Prostate gland (tissue), 2 donors: ENCODE results near the gene TNFRSF13B.
"Not testable (repeated sequence)": the region's sequence is repeated elsewhere in the genome, so short reads cannot be mapped to it uniquely, and the experiment has no call there.

ENCODE experiments used
- POLR2A ChIP-seq: fragments of 450-650 bp; IDR thresholded peaks from one replicate; pipeline ENCODE4 v1.6.1; 2016; ENCODE audit warnings: antibody characterized with exemption, mild to moderate bottlenecking
- POLR2AphosphoS5 ChIP-seq: sonication (generic); formaldehyde crosslinking; IDR thresholded peaks from one replicate; pipeline ENCODE4 v1.6.1; 2017; ENCODE audit warnings: antibody characterized with exemption
- TF ChIP-seq, protein P1 (sequence below), 4 experiments: fragments of 200-600 bp in 2 of 4; fragments of 450-650 bp in 2 of 4; sonication (generic) in 2 of 4; IDR thresholded peaks; 1 replicate in 3 of 4; 2 replicates in 1 of 4; pipeline ENCODE4 v1.5.1; 2016 to 2019; ENCODE audit warnings: antibody characterized with exemption in 4 of 4, mild to moderate bottlenecking in 2 of 4, moderate library complexity in 2 of 4

DNA sequence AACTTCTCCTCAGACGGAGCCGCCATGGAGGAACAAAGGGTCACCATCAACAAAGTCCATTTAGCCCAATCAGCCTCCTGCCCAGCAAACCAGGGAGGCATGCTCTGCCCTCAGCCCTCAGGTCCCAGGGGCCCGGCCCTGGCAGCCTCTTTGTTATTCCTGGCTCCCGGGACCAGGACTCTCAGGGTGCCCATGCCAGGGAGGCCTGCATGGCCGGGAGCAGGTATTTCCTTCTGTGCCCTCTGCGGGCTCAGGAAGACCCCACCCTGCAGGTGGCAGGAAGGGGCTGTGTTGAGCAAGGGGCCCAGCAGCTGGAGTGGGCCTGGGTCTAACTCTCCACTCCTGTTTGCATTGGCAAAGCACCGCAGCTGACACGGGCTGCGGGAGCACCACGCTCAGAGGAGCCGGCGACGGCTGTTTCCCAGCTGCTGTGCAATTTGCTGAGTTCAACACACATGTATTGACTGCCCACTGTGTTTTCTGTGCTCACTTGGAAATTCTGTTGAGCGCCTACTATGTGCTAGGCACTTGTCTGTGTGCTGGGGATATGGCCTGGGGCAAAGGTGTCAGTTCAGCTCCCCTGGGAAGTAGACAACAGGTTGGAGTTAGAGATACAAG is 33.2 kb upstream of the TNFRSF13B start:
- TF ChIP-seq, protein P1, sequence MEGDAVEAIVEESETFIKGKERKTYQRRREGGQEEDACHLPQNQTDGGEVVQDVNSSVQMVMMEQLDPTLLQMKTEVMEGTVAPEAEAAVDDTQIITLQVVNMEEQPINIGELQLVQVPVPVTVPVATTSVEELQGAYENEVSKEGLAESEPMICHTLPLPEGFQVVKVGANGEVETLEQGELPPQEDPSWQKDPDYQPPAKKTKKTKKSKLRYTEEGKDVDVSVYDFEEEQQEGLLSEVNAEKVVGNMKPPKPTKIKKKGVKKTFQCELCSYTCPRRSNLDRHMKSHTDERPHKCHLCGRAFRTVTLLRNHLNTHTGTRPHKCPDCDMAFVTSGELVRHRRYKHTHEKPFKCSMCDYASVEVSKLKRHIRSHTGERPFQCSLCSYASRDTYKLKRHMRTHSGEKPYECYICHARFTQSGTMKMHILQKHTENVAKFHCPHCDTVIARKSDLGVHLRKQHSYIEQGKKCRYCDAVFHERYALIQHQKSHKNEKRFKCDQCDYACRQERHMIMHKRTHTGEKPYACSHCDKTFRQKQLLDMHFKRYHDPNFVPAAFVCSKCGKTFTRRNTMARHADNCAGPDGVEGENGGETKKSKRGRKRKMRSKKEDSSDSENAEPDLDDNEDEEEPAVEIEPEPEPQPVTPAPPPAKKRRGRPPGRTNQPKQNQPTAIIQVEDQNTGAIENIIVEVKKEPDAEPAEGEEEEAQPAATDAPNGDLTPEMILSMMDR (IDR thresholded peaks at IDR 0.05), result not testable (repeated sequence)
- TF ChIP-seq POLR2A, POLR2AphosphoS5: not testable (repeated sequence)
